Measurements from ENCODE around the gene ATP13A2. TPM values are rescaled to one million over a fixed set of nuclear protein-coding genes. Genes with fewer than 3 reads are reported as not detected.

The ATP13A2 gene
- total RNA-seq, 2 experiments from 2014 or later = 57.1 to 59.4 TPM

- Mint-ChIP-seq H3K27ac (no peak overlapping the region), H3K9me3 (no peaks in the 10 kb centered on the region), H3K36me3 (ENCODE audit: low read depth) (peaks cover 2% of the 10 kb centered on the region), H3K27me3 (no peaks in the 10 kb centered on the region), H3K4me3 (no peak overlapping the region), H3K4me1 (no peaks in the 10 kb centered on the region)
- ChIA-PET POLR2A (no interaction called here), CTCF (interaction anchor here (1.1 to 2.0 kb wide), 2 partner anchors 8 to 13 kb away, joined by 3 to 5 read pairs; partner anchors contain the start of gene MFAP2)
- no peak for DNase-seq
These were observed 19.1 kb downstream of the ATP13A2 start for GRCh38 chr1:16992675-16993074.

- Mint-ChIP-seq H3K9me3 (no peaks in the 10 kb centered on the region), H3K27me3 (no peaks in the 10 kb centered on the region), H3K4me3 (no peak overlapping the region), H3K4me1 (no peaks in the 10 kb centered on the region), H3K27ac (no peak overlapping the region), H3K36me3 (ENCODE audit: low read depth) (peaks cover 2% of the 10 kb centered on the region)
- POLR2A ChIA-PET = no interaction called here
- CTCF ChIA-PET = interaction anchor here (1.1 to 2.0 kb wide), 2 partner anchors 9 to 12 kb away, joined by 3 to 5 read pairs; partner anchors contain the start of gene MFAP2
- DNase-seq = no peak
These were observed 19.6 kb downstream of the ATP13A2 start for GRCh38 chr1:16992102-16992501.

GRCh38 chr1:16991571-16991970, 20.2 kb downstream of the ATP13A2 start:
- DNase-seq = no peak
- Mint-ChIP-seq H3K4me3 (no peak overlapping the region), H3K27ac (no peak overlapping the region), H3K4me1 (no peaks in the 10 kb centered on the region), H3K36me3 (ENCODE audit: low read depth) (peaks cover 2% of the 10 kb centered on the region), H3K9me3 (no peaks in the 10 kb centered on the region), H3K27me3 (no peaks in the 10 kb centered on the region)
- POLR2A ChIA-PET = no interaction called here
- CTCF ChIA-PET = interaction anchor here (2.0 to 2.9 kb wide), 2 partner anchors 11 to 12 kb away, joined by 5 to 11 read pairs; partner anchors contain the start of gene MFAP2

DNA sequence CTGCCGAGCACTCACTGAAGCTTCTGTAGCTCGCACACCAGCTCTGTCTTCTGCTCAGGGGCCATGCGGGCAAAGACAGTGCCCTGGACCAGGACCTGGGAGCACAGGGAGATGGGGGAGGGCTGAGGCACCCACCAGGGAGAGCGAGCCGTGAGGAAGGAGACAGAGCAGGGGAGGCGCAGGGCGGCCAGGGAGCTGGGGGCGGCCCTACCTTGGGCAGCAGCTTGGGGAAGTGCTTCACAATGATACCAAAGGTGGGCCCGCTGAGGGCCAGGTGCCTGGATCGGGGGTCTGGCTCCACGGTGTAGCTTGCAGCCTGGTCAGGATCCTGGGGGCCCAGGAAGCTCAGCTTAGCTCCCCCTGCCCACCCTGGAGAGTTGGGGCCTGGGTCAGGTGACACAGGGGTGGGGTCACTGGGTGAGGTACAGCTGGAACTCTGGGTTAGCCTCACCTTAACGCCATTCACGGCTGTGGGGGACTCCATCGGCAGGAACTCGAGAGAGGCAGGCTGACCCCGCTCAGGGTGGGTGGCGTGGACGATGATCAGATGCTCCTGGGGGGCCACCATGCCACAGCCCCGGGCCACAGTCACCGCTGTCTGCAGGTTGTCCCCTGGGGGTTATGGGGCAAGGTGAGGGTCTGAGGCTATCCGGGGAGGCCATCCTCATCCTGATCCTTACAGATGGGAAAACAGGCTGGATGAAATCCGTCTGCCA, 21.9 kb downstream of the ATP13A2 start:
- CTCF ChIA-PET = interaction anchor here (0.7 to 2.9 kb wide), 2 partner anchors 13 to 38 kb away, joined by 3 to 11 read pairs; no protein-coding TSS in a partner anchor

DNA sequence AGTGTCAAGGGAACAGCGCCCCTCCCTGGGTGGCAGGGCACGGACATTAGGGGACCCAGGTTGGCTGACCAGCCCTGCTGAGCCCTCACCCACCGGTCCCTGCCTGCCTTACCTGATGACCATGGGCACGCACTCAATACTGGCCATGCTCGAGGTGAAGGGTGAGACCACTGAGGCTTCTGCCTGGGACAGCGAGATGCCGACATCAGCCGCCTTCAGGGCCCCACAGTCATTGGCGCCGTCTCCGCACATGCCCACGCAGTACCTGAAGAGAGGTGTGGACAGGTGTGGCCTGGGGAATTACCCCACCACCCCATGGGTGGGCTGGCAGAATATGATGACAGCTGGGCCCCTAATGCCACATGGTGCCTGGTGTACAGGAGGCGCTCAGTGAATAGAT, 23.5 kb downstream of the ATP13A2 start:
- Mint-ChIP-seq H3K27ac (no peak overlapping the region), H3K9me3 (no peaks in the 10 kb centered on the region), H3K4me3 (no peak overlapping the region), H3K4me1 (no peaks in the 10 kb centered on the region), H3K36me3 (ENCODE audit: low read depth) (no peaks in the 10 kb centered on the region), H3K27me3 (peaks cover 3% of the 10 kb centered on the region)
- POLR2A ChIA-PET = no interaction called here
- CTCF ChIA-PET = interaction anchor here (1.9 kb wide), 1 partner anchor 28 kb away, joined by 8 read pairs; no protein-coding TSS in a partner anchor
- DNase-seq = no peak

More for the DNA sequence above, 21.9 kb downstream of the ATP13A2 start:
- Mint-ChIP-seq H3K27me3 (no peaks in the 10 kb centered on the region), H3K4me3 (no peak overlapping the region), H3K27ac (no peak overlapping the region), H3K9me3 (no peaks in the 10 kb centered on the region), H3K36me3 (ENCODE audit: low read depth) (no peaks in the 10 kb centered on the region), H3K4me1 (no peaks in the 10 kb centered on the region)
- POLR2A ChIA-PET = no interaction called here
- no peak for DNase-seq

DNA sequence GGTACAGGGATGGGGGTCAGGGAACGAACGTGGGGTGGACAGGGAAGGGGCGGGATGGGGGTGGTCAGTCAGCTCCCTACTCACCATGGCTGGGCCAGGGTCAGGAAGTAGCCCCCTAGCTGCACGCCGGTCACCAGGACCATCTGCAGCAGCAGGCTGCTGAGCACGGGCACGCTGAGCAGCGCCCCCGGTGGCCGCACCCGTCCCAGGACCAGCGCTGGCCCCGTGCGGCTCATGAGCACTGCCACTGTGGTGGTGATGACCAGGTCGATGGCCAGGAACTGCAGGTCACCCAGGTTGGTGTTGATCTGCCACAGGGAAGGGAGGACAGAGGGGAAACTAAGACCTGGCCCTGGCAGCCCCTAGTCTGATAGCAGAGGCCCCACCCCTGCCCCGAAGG, 24.8 kb downstream of the ATP13A2 start:
- Mint-ChIP-seq H3K4me1 (no peaks in the 10 kb centered on the region), H3K27me3 (peaks cover 10% of the 10 kb centered on the region), H3K27ac (no peak overlapping the region), H3K36me3 (ENCODE audit: low read depth) (no peaks in the 10 kb centered on the region), H3K9me3 (no peaks in the 10 kb centered on the region), H3K4me3 (no peak overlapping the region)
- ChIA-PET CTCF (interaction anchor here (1.9 kb wide), 1 partner anchor 26 kb away, joined by 8 read pairs; no protein-coding TSS in a partner anchor), POLR2A (no interaction called here)
- DNase-seq = no peak

- Mint-ChIP-seq H3K27me3 (peaks cover 13% of the 10 kb centered on the region), H3K4me1 (no peaks in the 10 kb centered on the region), H3K27ac (no peak overlapping the region), H3K36me3 (ENCODE audit: low read depth) (no peaks in the 10 kb centered on the region), H3K9me3 (no peaks in the 10 kb centered on the region), H3K4me3 (no peak overlapping the region)
- ChIA-PET POLR2A (no interaction called here), CTCF (interaction anchor here (0.9 to 1.9 kb wide), 3 partner anchors 10 to 26 kb away, joined by 3 to 8 read pairs (median 5); no protein-coding TSS in a partner anchor)
- DNase-seq = no peak
These were observed 25.2 kb downstream of the ATP13A2 start for GRCh38 chr1:16986560-16986959.

DNA sequence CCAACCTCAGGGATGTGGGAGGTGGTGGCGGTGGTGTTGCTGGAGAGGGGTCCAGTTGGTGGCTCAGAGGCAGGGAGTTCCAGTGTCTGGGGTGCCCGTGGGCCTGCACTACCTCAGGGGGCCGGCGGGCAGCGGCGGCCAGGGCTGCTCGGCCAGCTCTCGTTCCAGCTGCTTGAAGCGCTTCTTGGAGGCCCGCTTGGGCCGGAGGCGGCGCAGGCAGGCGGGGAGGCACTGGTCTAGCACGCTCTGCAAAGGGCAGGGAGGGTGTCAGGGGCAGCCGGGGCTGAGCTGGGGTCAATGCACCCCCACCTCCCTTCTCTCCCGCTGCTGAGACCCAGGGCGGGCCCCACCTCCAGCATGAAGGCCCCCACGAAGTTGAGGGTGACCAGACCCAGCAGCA, 25.6 kb downstream of the ATP13A2 start:
- H3K4me1 Mint-ChIP-seq = peaks cover 1% of the 10 kb centered on the region
- no peak overlapping the region for H3K27ac Mint-ChIP-seq
- ChIA-PET POLR2A (no interaction called here), CTCF (interaction anchor here (0.6 to 1.9 kb wide), 4 partner anchors 10 to 26 kb away, joined by 3 to 8 read pairs (median 4); no protein-coding TSS in a partner anchor)
- H3K9me3 Mint-ChIP-seq = no peaks in the 10 kb centered on the region
- no peak for DNase-seq
- H3K36me3 Mint-ChIP-seq (ENCODE audit: low read depth) = no peaks in the 10 kb centered on the region
- peaks cover 17% of the 10 kb centered on the region for H3K27me3 Mint-ChIP-seq
- no peak overlapping the region for H3K4me3 Mint-ChIP-seq

DNA sequence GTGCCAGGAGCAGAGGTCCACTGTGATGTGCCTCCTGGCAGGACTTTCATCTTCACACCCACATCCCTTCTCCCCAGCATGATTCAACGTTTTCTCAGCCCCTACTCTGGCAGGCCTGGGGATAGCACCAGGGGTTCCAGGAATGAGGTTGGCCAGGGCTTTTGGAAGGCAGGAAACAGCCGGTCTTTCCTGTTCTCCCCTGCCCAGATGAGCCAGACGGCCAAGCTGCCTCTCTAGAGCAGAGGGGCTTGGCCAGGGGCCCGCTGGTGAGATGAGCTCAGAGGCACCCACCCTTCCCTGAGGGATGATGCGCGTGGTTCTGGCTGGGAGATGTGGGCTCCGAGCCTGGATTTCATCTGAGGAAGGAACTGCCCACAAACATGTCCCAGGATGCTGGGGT, 27.0 kb downstream of the ATP13A2 start:
- POLR2A ChIA-PET = no interaction called here
- no peak overlapping the region for H3K4me3 Mint-ChIP-seq
- no peak overlapping the region for H3K27ac Mint-ChIP-seq

GRCh38 chr1:16983649-16984048, 28.1 kb downstream of the ATP13A2 start:
- Mint-ChIP-seq H3K4me1 (peaks cover 6% of the 10 kb centered on the region), H3K36me3 (ENCODE audit: low read depth) (no peaks in the 10 kb centered on the region), H3K4me3 (no peak overlapping the region), H3K9me3 (no peaks in the 10 kb centered on the region), H3K27ac (no peak overlapping the region), H3K27me3 (peaks cover 31% of the 10 kb centered on the region)
- ChIA-PET CTCF (interaction anchor here (0.6 kb wide), 1 partner anchor 35 kb away, joined by 4 read pairs; no protein-coding TSS in a partner anchor), POLR2A (no interaction called here)
- DNase-seq = no peak

More for the DNA sequence above, 27.0 kb downstream of the ATP13A2 start:
- peaks cover 6% of the 10 kb centered on the region for H3K4me1 Mint-ChIP-seq
- H3K27me3 Mint-ChIP-seq = peaks cover 27% of the 10 kb centered on the region
- no peak for DNase-seq
- H3K9me3 Mint-ChIP-seq = no peaks in the 10 kb centered on the region
- CTCF ChIA-PET = interaction anchor here (0.5 to 1.7 kb wide), 2 partner anchors 15 to 373 kb away, joined by 4 to 5 read pairs; no protein-coding TSS in a partner anchor
- no peaks in the 10 kb centered on the region for H3K36me3 Mint-ChIP-seq (ENCODE audit: low read depth)

GRCh38 chr1:16982902-16983301, 28.8 kb downstream of the ATP13A2 start:
- CTCF ChIA-PET = interaction anchor here (0.6 to 0.7 kb wide), 2 partner anchors 35 to 1486 kb away, joined by 3 to 4 read pairs; no protein-coding TSS in a partner anchor
- POLR2A ChIA-PET = no interaction called here
- no peaks in the 10 kb centered on the region for H3K36me3 Mint-ChIP-seq (ENCODE audit: low read depth)

DNA sequence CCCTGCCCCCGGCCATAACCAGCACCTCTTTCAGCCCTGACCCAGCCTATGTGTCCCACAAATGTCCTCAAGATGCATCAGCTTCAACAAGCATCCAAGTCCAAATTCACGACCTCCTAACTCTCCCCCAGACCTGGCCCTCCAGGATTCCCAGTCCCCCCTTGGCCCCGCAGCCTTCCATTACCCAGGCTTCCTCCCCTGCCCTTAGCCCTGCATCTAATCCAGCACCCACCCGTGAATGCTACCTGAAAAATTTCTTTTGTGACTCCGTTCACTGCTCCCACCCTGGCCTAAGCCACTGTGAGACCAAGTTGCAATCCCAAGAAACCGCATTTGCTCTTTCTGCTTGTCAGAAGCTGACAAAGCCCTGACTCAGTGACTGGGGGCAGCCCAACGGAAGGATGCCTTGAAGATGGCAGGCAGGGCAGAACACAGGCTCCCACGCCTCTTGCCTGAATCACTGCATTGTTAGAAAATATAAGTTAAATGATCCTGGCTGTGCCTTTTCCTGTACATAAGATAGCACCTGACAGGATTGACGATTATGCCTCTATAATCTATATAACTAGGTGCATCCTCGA, 30.4 kb downstream of the ATP13A2 start:
- Mint-ChIP-seq H3K27ac (no peak overlapping the region), H3K36me3 (ENCODE audit: low read depth) (no peaks in the 10 kb centered on the region), H3K4me3 (peak overlapping the region; percentile 60), H3K4me1 (peaks cover 6% of the 10 kb centered on the region), H3K9me3 (no peaks in the 10 kb centered on the region), H3K27me3 (peaks cover 31% of the 10 kb centered on the region)
- CTCF ChIA-PET = no interaction called here
- no peak for DNase-seq
- POLR2A ChIA-PET = no interaction called here

More at GRCh38 chr1:16982902-16983301, 28.8 kb downstream of the ATP13A2 start:
- no peaks in the 10 kb centered on the region for H3K9me3 Mint-ChIP-seq
- peaks cover 6% of the 10 kb centered on the region for H3K4me1 Mint-ChIP-seq
- peaks cover 31% of the 10 kb centered on the region for H3K27me3 Mint-ChIP-seq
- no peak overlapping the region for H3K27ac Mint-ChIP-seq
- H3K4me3 Mint-ChIP-seq = no peak overlapping the region
- no peak for DNase-seq

Measured in activated CD4-positive, alpha-beta T cell treated with anti-CD3 and anti-CD28 coated beads, Interleukin-2, amount 10 ng/mL, durations not matched to agents 7 days and 5 days (primary cell).